ENCODE results near the gene RBP3.

RBP3 gene

DNA sequence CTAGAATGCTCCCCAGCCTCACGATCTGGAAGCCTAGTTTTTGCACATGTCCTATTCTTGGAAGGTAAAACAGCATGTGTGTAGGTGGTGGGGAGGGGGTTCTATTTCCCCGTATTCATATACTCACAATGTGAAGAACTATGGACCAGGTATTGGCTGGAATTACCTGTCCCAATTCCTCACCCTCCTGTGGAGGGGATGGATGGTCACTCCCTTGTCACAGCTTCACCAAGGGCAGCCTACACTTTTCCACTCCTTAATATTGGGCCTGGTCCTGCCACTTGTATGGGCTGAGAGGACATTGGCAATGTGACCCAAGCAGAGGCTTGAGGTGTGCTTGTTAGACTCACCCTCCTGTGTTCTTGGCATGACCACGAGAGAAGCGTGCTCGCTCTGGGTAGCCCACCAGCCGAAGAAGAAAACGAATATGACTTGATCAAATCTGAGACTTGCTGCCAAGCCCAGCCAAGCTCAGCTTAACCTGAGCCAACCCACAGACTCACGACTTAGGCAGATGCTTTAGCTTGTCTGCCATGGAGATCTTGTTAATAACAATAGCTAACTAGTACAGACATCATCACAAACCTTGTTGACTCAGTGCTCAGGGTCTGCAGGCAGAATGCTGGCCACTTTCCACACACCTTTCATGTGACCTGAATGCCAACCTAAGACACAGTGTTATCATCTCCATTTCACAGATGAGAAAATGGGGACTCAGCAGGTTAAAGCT lies 18.7 kb downstream of the RBP3 start:
- TF ChIP-seq CTCF (IDR thresholded peaks at IDR 0.05) = no peak

GRCh38 chr10:47367646-47368045 lies 19.5 kb downstream of the RBP3 start:
- no peak for TF ChIP-seq CTCF (IDR thresholded peaks at IDR 0.05)

- TF ChIP-seq CTCF (IDR thresholded peaks at IDR 0.05) = no peak
These were observed 20.4 kb downstream of the RBP3 start for GRCh38 chr10:47368431-47369180.

DNA sequence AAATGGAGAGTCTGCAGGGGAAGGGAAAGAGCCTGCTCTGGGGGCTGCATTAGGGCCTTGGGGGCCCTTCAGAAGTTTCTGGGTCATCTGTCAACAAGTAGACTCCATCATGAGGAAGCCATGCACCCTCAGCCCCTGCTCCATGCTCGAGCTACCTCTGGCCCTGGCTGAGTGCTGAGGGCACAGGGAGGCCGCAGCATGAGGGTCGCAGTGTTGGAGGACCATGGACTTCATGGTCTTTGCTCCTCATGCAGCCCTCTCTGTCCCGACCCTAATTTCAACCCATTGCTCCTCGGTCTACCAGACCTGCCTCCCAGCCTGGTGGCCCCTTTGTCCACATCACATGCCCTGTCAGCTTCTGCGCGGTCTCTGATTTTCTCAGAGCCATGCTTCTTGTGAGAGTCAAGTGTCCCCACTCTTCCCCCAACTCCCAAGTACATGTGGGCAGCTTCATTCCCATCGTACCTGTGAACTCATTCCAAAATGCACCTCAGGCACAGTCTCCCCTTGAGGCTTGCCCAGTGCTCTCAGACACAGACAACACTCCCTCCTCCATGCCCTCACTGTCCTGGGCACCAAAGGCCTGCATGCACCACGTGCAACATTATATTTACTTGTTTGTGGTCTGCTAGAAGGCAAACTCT lies 21.2 kb downstream of the RBP3 start:
- TF ChIP-seq CTCF (IDR thresholded peaks at IDR 0.05) = no peak

- TF ChIP-seq CTCF (IDR thresholded peaks at IDR 0.05) = no peak
These were observed 22.0 kb downstream of the RBP3 start for GRCh38 chr10:47370015-47370767.

DNA sequence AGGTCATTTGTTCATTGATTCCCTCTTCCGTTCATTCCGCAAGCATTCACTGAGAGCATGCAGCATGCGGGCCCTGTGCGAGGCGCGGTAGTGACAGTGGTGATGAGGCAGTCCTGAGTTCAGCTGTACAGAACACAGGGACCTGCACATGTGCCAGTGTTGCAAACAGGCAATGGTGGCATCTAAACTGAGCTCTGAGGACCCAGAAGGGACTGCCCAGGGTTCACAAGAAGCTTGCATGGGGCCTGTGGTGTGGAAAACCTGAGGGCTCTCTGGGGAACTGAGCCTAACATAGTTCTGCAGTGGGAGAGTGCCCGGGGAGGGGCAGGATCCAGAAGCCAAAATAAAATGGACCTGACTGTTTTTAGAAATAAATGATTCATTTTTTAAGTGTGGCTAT lies 22.7 kb downstream of the RBP3 start:
- no peak for TF ChIP-seq CTCF (IDR thresholded peaks at IDR 0.05)

Data from LNCAP (cell line).